T-helper 2 cell (primary cell): ENCODE measurements around the gene REEP6.
"Not testable (repeated sequence)": the region's sequence is repeated elsewhere in the genome, so short reads cannot be mapped to it uniquely, and the experiment has no call there.

Source experiments
- DNase-seq, 5 experiments: peaks; one replicate each; pipeline versions ENCODE4 v3.0.0 to v3.0.0-alpha.2; 2012 to 2022

Gene REEP6

GRCh38 chr19:1473085-1473851 is 17.7 kb upstream of the REEP6 start:
- DNase-seq = no peak

GRCh38 chr19:1474011-1474764 is 16.8 kb upstream of the REEP6 start:
- no peak for DNase-seq

DNA sequence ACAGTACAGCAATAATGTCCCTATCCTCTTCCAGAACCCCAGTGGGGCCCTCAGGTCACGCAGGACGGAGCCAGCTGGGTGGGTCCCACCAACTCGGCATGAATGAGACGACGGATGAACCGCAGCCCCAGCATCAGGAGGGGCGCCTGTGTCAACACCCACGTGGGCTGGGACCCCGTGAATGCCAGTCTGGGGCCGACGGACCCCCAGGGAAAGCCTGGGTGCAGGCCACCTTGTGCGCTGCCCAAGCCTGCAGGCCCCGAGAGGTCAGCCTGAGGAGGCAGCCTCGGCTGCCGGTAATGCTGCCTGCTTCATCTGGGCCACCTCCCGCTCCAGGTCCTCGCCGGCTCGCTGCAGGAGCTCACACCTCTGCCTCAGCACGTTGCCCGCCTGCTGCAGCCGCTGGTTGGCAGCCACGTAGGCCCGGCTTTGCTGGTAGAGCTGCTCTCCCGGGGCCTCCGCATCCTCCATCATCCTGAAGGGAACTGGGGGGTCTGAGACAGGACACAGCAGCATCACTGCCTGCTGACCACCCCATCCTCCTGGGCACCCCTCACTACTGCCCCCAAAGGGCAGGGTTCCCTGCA is 16.1 kb upstream of the REEP6 start:
- DNase-seq = no peak

DNA sequence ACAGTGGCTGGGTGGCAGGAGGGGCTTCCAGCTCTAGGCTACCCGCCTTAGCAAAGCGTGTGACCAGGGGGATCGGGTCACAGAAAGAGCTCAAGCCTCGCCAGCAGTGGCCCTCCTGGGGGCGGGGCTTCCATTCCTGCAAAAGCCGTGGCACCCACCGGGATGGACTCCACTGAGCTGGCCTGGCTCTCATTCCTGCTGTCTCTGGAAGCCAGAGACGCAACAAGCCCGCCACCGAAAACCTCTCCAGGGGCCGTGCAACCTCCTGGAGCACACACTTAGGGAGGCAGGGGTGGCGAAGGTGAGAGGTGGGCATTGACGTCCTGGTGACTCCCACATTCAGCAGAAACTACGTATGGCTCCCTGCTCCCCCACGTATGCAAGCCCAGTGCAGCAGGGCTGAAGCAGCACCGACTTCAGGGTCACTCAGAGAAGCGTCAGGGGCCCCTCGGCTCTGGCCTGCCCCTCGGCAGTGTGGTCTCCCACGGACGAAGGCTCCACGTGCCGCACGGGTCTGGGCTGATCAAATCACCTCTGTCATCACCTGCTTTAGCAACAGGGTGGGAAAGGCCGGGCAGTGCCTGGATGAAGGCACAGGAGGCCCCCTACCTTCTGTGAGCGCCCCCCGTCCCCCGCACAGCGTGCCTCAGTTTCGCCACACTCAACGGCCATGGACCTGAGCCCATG is 15.1 kb upstream of the REEP6 start:
- DNase-seq = no peak

- not testable (repeated sequence) for DNase-seq
Observed at GRCh38 chr19:1477056-1477455, 13.9 kb upstream of the REEP6 start.

DNA sequence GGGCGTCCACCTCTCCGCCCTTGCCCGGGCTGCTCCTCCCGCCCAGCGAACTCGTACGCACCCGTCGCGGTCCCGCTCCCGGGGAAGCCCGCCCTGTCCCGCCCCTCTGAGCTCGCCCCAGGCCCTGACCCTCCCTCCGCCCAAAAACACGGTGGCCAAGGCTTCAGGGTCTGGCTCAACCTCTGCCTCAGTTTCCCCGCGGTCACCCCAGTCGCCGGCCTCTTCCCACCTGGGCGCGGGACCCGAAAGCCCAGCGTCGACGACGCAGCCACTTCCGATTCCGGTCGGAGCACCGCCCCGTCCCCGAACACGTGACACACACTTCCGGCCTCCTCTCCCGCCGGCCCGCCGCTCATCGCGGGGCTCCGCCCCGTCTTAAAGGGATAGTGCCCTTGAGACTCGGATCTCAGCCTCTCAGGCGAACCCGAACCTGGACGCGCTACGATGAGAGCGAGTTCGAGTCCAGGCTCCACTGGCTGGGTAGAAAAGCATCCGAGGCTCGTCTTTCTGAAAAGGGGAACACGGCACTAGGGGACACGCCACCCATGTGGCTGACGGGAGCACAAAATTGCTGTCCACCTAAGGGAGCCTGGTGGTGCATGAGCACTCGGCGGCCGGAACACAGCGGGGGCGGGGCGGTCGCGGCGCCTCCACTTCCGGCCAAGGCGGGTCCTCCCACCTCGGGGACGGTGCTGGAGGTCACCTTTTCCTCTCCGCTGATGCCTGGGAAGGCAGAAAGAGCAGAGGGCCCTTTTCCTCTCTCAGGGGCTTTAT is 11.9 kb upstream of the REEP6 start, which contains the start of gene C19orf25:
C19orf25 (minus strand) TSS at position 282 of the 774 bp plus-strand sequence. CDS start 312 bp downstream, outside the sequence.
- DNase-seq = peak; percentile 79 to 95 (median 85)

DNA sequence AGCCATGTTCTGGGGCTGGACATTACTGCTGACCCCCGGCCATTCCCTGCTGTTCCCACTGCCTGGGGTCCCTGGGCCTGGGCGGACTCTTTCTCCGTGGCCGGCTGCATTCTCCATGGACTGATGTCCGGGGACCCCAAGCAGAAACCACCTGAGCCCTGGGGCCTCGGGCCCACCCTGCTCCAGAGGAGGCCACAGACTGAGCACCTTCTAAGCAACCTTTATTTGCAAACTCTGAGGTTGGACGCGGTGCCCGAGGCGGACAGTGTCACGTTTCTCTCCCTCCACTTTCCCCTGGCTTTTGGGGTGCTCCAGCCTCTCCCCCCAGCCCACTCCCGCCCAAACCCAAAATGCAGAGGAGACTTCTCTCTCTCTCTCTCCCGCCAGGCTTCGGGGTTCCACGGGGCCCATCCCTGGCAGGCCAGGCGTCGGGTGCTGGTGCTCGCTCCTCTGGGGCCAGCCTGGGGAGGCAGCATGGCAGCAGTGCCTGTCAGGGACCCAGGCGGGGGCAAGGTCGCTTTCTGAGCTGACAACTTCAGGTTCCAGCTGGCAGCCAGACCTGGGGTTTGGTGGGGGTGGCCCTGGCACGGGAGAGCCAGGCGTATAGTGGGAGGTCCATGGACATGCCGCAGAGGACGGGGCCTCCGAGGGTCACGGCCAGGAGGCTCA is 9.6 kb upstream of the REEP6 start:
- DNase-seq = no peak

DNA sequence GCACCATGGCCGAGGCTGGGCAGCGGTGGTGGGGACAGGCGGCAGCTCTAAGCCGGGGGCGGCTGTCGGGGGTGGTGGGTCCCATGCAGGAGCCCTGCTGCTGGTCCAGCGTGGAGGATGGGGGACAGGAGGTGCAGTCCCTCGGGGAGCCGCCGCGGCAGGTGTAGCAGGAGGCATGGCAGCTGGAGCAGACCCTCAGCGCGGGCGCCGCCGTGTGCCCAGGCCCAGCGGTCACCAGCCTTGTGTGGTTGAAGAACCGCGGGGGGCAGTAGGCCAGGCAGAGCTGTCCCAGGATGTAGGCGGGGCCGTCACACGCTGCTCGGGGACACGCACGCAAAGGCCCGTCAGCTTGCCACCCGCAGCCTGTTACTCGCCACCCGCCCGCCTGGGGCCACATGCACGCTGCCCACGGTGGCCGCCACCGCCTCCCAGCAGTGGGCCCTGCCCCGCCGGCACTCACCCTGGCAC is 9.1 kb upstream of the REEP6 start:
- DNase-seq = no peak

DNA sequence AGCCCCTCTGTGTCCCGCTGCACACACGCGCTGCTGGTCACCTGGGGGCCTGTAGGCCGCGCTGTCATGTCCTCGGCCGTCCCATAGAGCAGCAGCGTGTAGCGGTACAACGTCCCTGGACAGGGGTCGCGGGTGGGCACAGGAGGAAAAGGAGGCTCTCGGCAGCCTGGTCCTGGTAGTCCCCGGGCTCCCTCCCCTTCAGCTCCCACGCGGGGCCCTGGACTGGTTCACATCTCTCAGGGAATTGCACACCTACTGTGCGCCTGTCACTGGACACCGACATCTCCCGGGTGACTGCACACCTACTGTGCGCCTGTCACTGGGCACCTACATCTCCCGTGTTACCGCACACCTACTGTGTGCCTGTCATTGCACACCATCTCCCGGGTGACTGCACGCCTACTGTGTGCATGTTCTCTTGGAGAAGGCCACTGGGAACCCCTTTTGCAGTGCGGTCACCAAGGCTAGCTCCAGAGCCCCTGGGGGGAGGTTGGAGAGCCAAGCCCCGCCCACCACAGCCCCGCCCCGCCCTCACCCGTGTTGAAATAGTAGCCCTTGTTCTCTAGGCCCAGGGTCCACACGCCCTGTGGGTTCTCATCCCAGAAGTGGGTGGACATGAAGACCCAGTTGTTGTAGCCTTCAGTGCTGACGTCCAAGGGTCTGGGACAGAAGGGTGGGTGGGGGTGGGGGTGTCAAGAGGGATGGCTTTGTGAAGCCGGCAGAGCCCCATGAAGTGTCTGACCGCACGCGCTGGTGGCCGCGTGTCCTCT is 8.4 kb upstream of the REEP6 start:
- no peak for DNase-seq

DNA sequence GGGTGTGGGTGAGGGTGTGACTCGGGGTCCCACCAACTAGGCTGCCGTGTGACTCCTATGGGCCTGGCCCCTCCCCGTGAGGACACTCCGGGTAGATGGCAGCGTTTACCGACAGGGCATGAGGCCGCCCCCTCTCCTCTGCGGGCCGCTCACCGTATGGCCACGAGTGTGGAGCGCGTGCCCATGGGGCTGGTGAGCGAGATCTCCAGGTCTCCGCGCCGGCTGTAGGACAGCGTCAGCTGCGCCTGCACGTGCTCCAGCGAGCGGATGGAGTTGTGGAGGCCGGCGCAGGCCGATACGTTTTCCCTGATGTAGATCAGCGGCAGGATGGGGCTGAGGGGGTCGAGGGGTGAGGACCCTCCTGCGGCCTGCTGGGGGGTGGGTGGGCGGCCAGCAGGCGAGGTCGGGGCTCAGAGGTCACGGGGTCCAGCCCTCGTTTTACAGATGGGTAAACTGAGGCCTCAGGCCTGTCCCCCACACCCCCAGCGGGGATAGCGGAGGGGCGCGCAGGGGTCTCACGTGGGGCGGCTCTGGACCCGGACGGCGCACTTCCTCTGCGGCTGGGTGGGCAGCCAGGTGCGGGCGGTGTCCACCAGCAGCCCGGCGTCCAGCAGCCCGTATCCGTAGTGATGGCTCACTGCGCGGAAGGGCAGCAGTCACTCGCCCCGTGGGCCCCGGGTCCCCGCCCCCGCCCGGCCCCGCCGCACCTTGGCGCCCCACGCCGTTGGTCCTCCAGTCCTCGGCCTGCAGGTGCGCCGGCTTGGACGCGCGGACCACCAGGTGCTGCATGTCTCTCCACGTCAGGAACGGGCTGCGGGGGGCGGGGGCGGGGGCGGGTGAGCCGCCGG is 7.6 kb upstream of the REEP6 start:
- DNase-seq = no peak

- no peak for DNase-seq
Observed at GRCh38 chr19:1483979-1484428, 7.0 kb upstream of the REEP6 start.

- DNase-seq = no peak
Observed at GRCh38 chr19:1486720-1487575, 4.0 kb upstream of the REEP6 start.

- DNase-seq = no peak
Observed at GRCh38 chr19:1487576-1488281, 3.3 kb upstream of the REEP6 start.

GRCh38 chr19:1488282-1488601 is 2.7 kb upstream of the REEP6 start:
- no peak for DNase-seq

- peak in 2 of 5 experiments; percentile 8 to 65 for DNase-seq
Observed at GRCh38 chr19:1489463-1490310, 1.3 kb upstream of the REEP6 start.

DNA sequence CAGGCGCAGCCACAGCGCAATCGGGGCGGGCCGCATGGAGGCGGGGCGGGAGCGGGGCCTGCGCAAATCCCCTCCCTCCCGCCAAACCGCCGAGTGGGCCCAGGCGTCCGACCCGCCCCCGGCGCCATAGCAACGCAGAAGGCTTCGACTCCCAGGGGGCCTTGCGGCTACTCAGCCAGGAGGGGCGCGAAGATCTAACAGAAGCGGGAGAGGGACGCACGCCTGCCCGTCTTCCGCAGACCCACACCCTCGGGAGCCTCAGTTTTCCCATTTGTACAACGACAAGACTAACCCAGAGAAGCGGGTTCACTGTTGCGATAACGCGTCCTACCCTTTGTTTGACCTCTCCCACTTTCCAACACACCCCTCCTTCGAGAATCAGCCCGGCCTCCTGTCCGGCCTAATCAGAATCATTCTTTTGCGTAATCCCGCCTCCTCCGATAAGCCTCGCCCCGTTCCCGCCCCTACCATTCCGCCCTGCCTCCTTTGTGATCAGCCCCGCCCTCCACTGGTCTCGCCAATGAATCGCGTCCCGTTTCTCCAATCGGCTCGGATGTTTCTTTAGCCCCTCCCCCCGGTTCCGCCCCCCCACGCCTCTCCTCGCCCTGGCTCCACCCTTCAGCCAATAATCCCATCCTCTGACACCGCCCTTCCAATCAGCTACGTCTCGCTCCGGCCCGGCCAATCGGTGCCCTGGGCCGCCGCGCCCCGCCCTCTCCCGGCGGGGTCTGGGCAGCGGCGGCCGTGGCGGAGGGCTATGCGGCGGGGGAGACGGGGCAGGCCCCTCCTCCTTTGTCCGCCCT is 469 bp upstream of the REEP6 start, which contains the start of gene PCSK4:
PCSK4 (minus strand) TSS at position 40 of the 803 bp plus-strand sequence; CDS start at position 36, 4 bp downstream.
- peak; percentile 91 to 97 (median 96) for DNase-seq
